Measurements from ENCODE around the gene RACGAP1.

DNA sequence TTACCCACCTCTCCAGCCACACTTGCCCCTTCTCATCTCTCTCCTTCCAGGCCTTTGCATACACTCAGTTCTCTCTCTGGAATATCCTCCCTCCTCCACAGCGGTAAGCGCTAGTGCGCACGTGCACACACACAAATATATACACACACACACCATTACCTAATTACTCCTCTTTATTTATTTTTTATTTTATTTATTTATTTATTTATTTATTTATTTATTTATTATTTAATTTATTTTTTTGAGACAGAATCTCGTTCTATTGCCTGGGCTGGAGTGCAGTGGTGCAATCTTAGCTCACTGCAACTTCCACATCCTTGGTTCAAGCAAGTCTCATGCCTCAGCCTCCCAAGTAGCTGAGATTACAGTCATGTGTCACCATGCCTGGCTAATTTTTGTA lies 43.8 kb upstream of the RACGAP1 start:
- TF ChIP-seq POLR2A (IDR thresholded peaks at IDR 0.05; ENCODE audit: low read length) (no peak), GATA1 (IDR thresholded peaks at IDR 0.05; ENCODE audit: low read depth, low read length) (no peak)
